Adrenal gland (tissue), 12 donors: ENCODE data around the gene CYCS. TPM values are rescaled to one million over a fixed set of nuclear protein-coding genes. Genes with fewer than 3 reads are reported as not detected.
"Not testable (repeated sequence)": the region's sequence is repeated elsewhere in the genome, so short reads cannot be mapped to it uniquely, and the experiment has no call there.

Experiments used
- DNase-seq, 7 donors: peaks; one replicate each; pipeline ENCODE4 v3.0.0-alpha.2; 2019 to 2020
- H3K27ac ChIP-seq, 5 donors: fragments of 200-600 bp; sonication (generic) in 4 of 5; 1 replicate in 3 of 5; 2 replicates in 2 of 5; pipeline versions ENCODE4 v1.5.1 to v1.8.0; 2016 to 2020; ENCODE audit warnings: mild to moderate bottlenecking in 1 of 5
- H3K27me3 ChIP-seq: fragments of 200-600 bp; 2 replicates; pipeline ENCODE4 v1.8.0; 2021
- H3K36me3 ChIP-seq, 2 donors: fragments of 200-600 bp; replicated peaks in 1 of 2; 1 replicate in 1 of 2; 2 replicates in 1 of 2; pipeline versions ENCODE4 v1.5.1 to v1.8.0; 2018 to 2022
- H3K4me1 ChIP-seq, 2 donors: fragments of 200-600 bp; replicated peaks in 1 of 2; 1 replicate in 1 of 2; 2 replicates in 1 of 2; pipeline versions ENCODE4 v1.5.1 to v1.8.0; 2018 to 2021
- H3K4me3 ChIP-seq, 4 donors: fragments of 200-600 bp; sonication (generic) in 3 of 4; one replicate each; pipeline ENCODE4 v1.5.1; 2016 to 2018
- H3K9me3 ChIP-seq, 3 donors: fragments of 200-600 bp; sonication (generic) in 1 of 3; replicated peaks in 1 of 3; 1 replicate in 2 of 3; 2 replicates in 1 of 3; pipeline versions ENCODE4 v1.5.1 to v1.8.0; 2016 to 2021
- CTCF ChIP-seq, 6 experiments: fragments of 450-650 bp in 4 of 6; fragments of 200-600 bp in 2 of 6; sonication (generic) in 1 of 6; IDR thresholded peaks; 1 replicate in 5 of 6; 2 replicates in 1 of 6; pipeline versions ENCODE4 v1.5.1 to v1.8.0; 2016 to 2021; ENCODE audit warnings: antibody characterized with exemption in 6 of 6, mild to moderate bottlenecking in 2 of 6, moderate library complexity in 1 of 6
- POLR2A ChIP-seq, 2 donors: fragments of 450-650 bp; IDR thresholded peaks; one replicate each; pipeline ENCODE4 v1.6.1; 2017; ENCODE audit warnings: antibody characterized with exemption in 2 of 2, mild to moderate bottlenecking in 2 of 2, moderate library complexity in 1 of 2
- WGBS, 4 donors: extraction: QIAGEN DNeasy Blood & Tissue Kit in 2 of 4; methylation state at CpG; one replicate each; pipeline versions ENCODE4 v1.1.5 to v1.1.7; 2013 to 2017; 5-methylcytosine and 5-hydroxymethylcytosine counted together
- intact Hi-C, 2 donors: fragments of 100-400 bp; cut with DNase I; formaldehyde crosslinking; loops; one replicate each; pipeline versions ENCODE4 v1.14.1 to v1.15.0; 2022 to 2023
- polyA plus RNA-seq, 3 donors: library from polyadenylated mRNA; stranded (reverse); fragments of 200-250 nt in 2 of 3; fragments of 350-450 nt in 1 of 3; fragmentation: Illumina TruSeq in 1 of 3; extraction: RNeasy Lipid Tissue Mini Kit (QIAGEN cat#74804) in 1 of 3; gene quantifications; one replicate each; pipeline ENCODE4 v1.2.3, GENCODE V29; 2013 to 2014
- total RNA-seq, 9 donors: library from RNA; depleted of rRNA in 4 of 9; stranded (reverse); fragments of >200 nt in 4 of 9; fragments of 120-200 nt in 1 of 9; fragmentation: NEBNext Ultra II Directional in 1 of 9; extraction: Animal tissue kit (Norgen Biotek cat#: 25700) in 1 of 9; gene quantifications; one replicate each; pipeline versions ENCODE4 v1.1.0 to v1.2.4, GENCODE V29; 2013 to 2023
- donor health status: healthy with polysubstance abuse.
- donor health status: Bipolar disorder and iron deficiency.
- donor health status: DM: yes; HTN: yes; CAD: no.
- donor health status: DM: no; HTN: no; CAD: no.
- donor health status: DM: no; HTN: no; CAD: no.
- donor health status: DM: yes; HTN: yes; CAD: no.

CYCS gene
- total and polyA plus RNA-seq, 12 donors = 15.0 to 241 (median 53.0) TPM

GRCh38 chr7:25116621-25117020, 8.4 kb downstream of the CYCS start:
- 59 to 83% (median 79%) methylated on average over 5 of the region's 5 CpGs for WGBS, 4 donors
- TF ChIP-seq POLR2A (IDR thresholded peaks at IDR 0.05) (no peak), CTCF (IDR thresholded peaks at IDR 0.05) (no peak)
- H3K27ac ChIP-seq = no peak overlapping the region
- no peaks in the 10 kb centered on the region for H3K9me3 ChIP-seq
- no peaks in the 10 kb centered on the region for H3K27me3 ChIP-seq
- intact Hi-C loops = no loop called here
- no peaks in the 10 kb centered on the region for H3K4me1 ChIP-seq
- no peak for DNase-seq
- H3K4me3 ChIP-seq = no peak overlapping the region
- peaks cover 0 to 17% of the 10 kb centered on the region in 2 donors for H3K36me3 ChIP-seq

GRCh38 chr7:25110514-25110913, 14.5 kb downstream of the CYCS start:
- H3K9me3 ChIP-seq, DNase-seq, H3K4me1 ChIP-seq, intact Hi-C loops, H3K36me3 ChIP-seq, H3K27ac ChIP-seq, H3K4me3 ChIP-seq, H3K27me3 ChIP-seq: not testable (repeated sequence)
- WGBS, 4 donors = 82 to 93% (median 89%) methylated on average over 2 of the region's 2 CpGs

- H3K4me3 ChIP-seq = no peak overlapping the region
- no peaks in the 10 kb centered on the region for H3K27me3 ChIP-seq
- no peaks in the 10 kb centered on the region for H3K36me3 ChIP-seq
- WGBS, 4 donors = 45 to 69% (median 61%) methylated on average over 3 of the region's 3 CpGs
- TF ChIP-seq POLR2A (IDR thresholded peaks at IDR 0.05) (no peak), CTCF (IDR thresholded peaks at IDR 0.05) (no peak)
- H3K9me3 ChIP-seq = no peaks in the 10 kb centered on the region
- intact Hi-C loops = no loop called here
- H3K27ac ChIP-seq = no peak overlapping the region
- no peak for DNase-seq
- no peaks in the 10 kb centered on the region for H3K4me1 ChIP-seq
Observed at GRCh38 chr7:25109276-25109675, 15.8 kb downstream of the CYCS start.

- Histone ChIP-seq H3K27ac (no peak overlapping the region), H3K36me3 (no peaks in the 10 kb centered on the region), H3K4me1 (no peaks in the 10 kb centered on the region), H3K4me3 (no peak overlapping the region), H3K27me3 (no peaks in the 10 kb centered on the region), H3K9me3 (no peaks in the 10 kb centered on the region)
- intact Hi-C loops = no loop called here
- WGBS, 4 donors = 70 to 87% (median 78%) methylated on average over 3 of the region's 3 CpGs
- no peak for DNase-seq
- no peak for TF ChIP-seq CTCF (IDR thresholded peaks at IDR 0.05)
- no peak for TF ChIP-seq POLR2A (IDR thresholded peaks at IDR 0.05)
Observed at GRCh38 chr7:25105911-25106310, 19.1 kb downstream of the CYCS start.

- Histone ChIP-seq H3K36me3 (no peaks in the 10 kb centered on the region), H3K4me1 (no peaks in the 10 kb centered on the region), H3K27ac (no peak overlapping the region), H3K4me3 (no peak overlapping the region), H3K9me3 (no peaks in the 10 kb centered on the region), H3K27me3 (no peaks in the 10 kb centered on the region)
- no peak for DNase-seq
- TF ChIP-seq CTCF (IDR thresholded peaks at IDR 0.05) (no peak), POLR2A (IDR thresholded peaks at IDR 0.05) (no peak)
- intact Hi-C loops = no loop called here
- 72 to 80% (median 79%) methylated on average over 5 of the region's 5 CpGs for WGBS, 4 donors
Observed at GRCh38 chr7:25103773-25104172, 21.3 kb downstream of the CYCS start.
